A673 (cell line): ENCODE measurements around the gene GLTP.

Experiments
- CTCF ChIP-seq: fragments of 300-800, 200-600 bp; sonication (generic); conservative IDR thresholded peaks from 2 replicates; pipeline ENCODE4 v1.5.1; 2017; ENCODE audit warnings: low read depth, mild to moderate bottlenecking, antibody characterized with exemption, low read length, moderate library complexity, mixed read lengths
- EZH2 ChIP-seq: fragments of 200-600 bp; sonication (generic); IDR thresholded peaks from 2 replicates; pipeline ENCODE4 v1.6.1; 2017; ENCODE audit warnings: borderline replicate concordance, low read depth, mild to moderate bottlenecking, mixed read lengths, antibody characterized with exemption, low read length; ENCODE audit not compliant: poor library complexity, severe bottlenecking

- TF ChIP-seq CTCF, result no peak
- TF ChIP-seq EZH2, result no peak
Observed at GRCh38 chr12:109845824-109846205, 34.5 kb downstream of the GLTP start.
